ENCODE results near the gene TBPL2. TPM values are rescaled to one million over a fixed set of nuclear protein-coding genes. Genes with fewer than 3 reads are reported as not detected.
"Not testable (repeated sequence)": the region's sequence is repeated elsewhere in the genome, so short reads cannot be mapped to it uniquely, and the experiment has no call there.

The TBPL2 gene
- total RNA-seq, 1 experiment from 2014 or later = not detected

DNA sequence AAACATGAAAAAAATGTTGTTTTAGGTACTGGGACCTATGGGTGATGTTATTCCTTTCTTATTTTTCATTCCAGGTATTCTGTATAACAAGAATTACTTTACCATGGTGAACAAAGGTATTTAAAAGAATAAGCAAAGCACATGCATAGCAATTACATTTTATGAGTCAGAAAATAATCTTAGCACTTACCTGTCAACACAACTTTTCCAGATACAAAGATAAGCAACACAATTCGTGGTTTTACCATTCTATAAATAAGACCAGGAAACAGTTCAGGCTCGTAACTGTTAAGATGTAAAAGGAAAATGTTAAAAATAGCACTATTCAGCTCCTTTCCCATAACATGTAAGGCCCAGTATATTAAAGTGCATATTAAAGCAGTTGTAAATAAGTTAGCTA, 16.4 kb downstream of the TBPL2 start:
- no peaks in the 10 kb centered on the region for H3K79me1 ChIP-seq (ENCODE audit: insufficient read depth, low read depth, low read length, poor library complexity, severe bottlenecking)
- no peaks in the 10 kb centered on the region for H3K23me2 ChIP-seq (ENCODE audit: insufficient read length, low read depth, low read length, poor library complexity, severe bottlenecking)
- no peaks in the 10 kb centered on the region for H3K9me3 ChIP-seq (ENCODE audit: control insufficient read depth, low read depth, low read length)
- H4K91ac ChIP-seq (ENCODE audit: insufficient read length, low read depth, low read length) = no peak overlapping the region
- no peak overlapping the region for H2BK15ac ChIP-seq (ENCODE audit: low read depth, low read length)
- H2AFZ ChIP-seq (ENCODE audit: low read length) = no peak overlapping the region
- no peak overlapping the region for H3K4ac ChIP-seq (ENCODE audit: low read depth, low read length)
- H4K5ac ChIP-seq (ENCODE audit: insufficient read length, low read depth, low read length) = no peak overlapping the region
- H3K9ac ChIP-seq (ENCODE audit: extremely low read depth, insufficient read length, low read length) = no peak overlapping the region
- Mint-ChIP-seq H3K4me3 (no peak overlapping the region), H3K9me3 (no peaks in the 10 kb centered on the region), H3K27ac (no peak overlapping the region), H3K27me3 (ENCODE audit: low read depth) (no peaks in the 10 kb centered on the region), H3K36me3 (ENCODE audit: insufficient read depth in 1 of 3, low read depth in 3 of 3) (no peaks in the 10 kb centered on the region), H3K4me1 (peaks cover 10 to 11% of the 10 kb centered on the region in 2 experiments)
- no peaks in the 10 kb centered on the region for H3K27me3 ChIP-seq (ENCODE audit: insufficient read depth, low read length)
- WGBS (ENCODE audit: extremely low coverage, insufficient read length, low lambda C conversion rate) = no CpG with 5 or more reads among the region's 2 CpGs
- H3T11ph ChIP-seq (ENCODE audit: low read length) = no peak overlapping the region
- no peak overlapping the region for H3K14ac ChIP-seq (ENCODE audit: insufficient read depth, low read length)
- H3K4me2 ChIP-seq (ENCODE audit: insufficient read depth, insufficient read length, low read length) = no peak overlapping the region
- no peak overlapping the region for H3K23ac ChIP-seq (ENCODE audit: insufficient read length, low read depth, low read length)
- no peak overlapping the region for H3K56ac ChIP-seq (ENCODE audit: insufficient read length, low read depth, low read length)
- H2BK12ac ChIP-seq (ENCODE audit: insufficient read length, low read depth, low read length) = no peak overlapping the region
- no peak overlapping the region for H4K8ac ChIP-seq (replicated peaks; ENCODE audit: insufficient read length, low read depth, low read length)
- DNase-seq = no peak
- H2AK5ac ChIP-seq (ENCODE audit: insufficient read length, low read length) = no peak overlapping the region
- no peak overlapping the region for H2BK5ac ChIP-seq (ENCODE audit: insufficient read length, low read length)
- no peak overlapping the region for H3K18ac ChIP-seq (ENCODE audit: insufficient read length, low read depth, low read length)
- H3K27ac ChIP-seq (ENCODE audit: insufficient read length, low read depth, low read length) = no peak overlapping the region
- no peak overlapping the region for H2BK20ac ChIP-seq (ENCODE audit: low read depth, low read length, poor library complexity, severe bottlenecking)
- H2BK120ac ChIP-seq (ENCODE audit: low read depth, low read length, poor library complexity, severe bottlenecking) = no peak overlapping the region
- TF ChIP-seq, protein P1, sequence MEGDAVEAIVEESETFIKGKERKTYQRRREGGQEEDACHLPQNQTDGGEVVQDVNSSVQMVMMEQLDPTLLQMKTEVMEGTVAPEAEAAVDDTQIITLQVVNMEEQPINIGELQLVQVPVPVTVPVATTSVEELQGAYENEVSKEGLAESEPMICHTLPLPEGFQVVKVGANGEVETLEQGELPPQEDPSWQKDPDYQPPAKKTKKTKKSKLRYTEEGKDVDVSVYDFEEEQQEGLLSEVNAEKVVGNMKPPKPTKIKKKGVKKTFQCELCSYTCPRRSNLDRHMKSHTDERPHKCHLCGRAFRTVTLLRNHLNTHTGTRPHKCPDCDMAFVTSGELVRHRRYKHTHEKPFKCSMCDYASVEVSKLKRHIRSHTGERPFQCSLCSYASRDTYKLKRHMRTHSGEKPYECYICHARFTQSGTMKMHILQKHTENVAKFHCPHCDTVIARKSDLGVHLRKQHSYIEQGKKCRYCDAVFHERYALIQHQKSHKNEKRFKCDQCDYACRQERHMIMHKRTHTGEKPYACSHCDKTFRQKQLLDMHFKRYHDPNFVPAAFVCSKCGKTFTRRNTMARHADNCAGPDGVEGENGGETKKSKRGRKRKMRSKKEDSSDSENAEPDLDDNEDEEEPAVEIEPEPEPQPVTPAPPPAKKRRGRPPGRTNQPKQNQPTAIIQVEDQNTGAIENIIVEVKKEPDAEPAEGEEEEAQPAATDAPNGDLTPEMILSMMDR (conservative IDR thresholded peaks at IDR 0.05) = no peak
- H3K4me1 ChIP-seq (ENCODE audit: insufficient read depth, low read length) = peaks cover 2% of the 10 kb centered on the region; the same call in 1 of the 2 replicates
- no peaks in the 10 kb centered on the region for H4K20me1 ChIP-seq (ENCODE audit: control insufficient read depth, insufficient read depth, insufficient read length)
- no peaks in the 10 kb centered on the region for H3K79me2 ChIP-seq (ENCODE audit: insufficient read depth, low read length)

DNA sequence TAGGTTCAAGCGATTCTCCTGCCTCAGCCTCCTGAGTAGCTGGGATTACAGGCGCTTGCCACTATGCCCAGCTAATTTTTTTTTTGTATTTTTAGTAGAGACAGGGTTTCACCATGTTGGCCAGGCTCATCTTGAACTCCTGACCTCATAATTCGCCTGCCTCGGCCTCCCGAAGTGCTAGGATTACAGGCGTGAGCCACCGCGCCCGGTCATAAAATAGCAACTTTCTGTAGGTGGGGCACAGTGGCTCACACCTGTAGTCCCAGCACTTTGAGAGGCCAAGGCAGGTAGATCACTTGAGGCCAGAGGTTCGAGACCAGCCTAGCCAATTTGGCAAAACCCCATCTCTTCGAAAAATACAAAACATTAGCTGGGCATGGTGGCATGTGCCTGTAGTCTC, 18.1 kb downstream of the TBPL2 start:
- H3K4me1 ChIP-seq (ENCODE audit: insufficient read depth, low read length); H3K18ac ChIP-seq (ENCODE audit: insufficient read length, low read depth, low read length); H3K56ac ChIP-seq (ENCODE audit: insufficient read length, low read depth, low read length); H3K14ac ChIP-seq (ENCODE audit: insufficient read depth, low read length); H3K27me3 Mint-ChIP-seq (ENCODE audit: low read depth); H3K9ac ChIP-seq (ENCODE audit: extremely low read depth, insufficient read length, low read length); H3K9me3 ChIP-seq (ENCODE audit: control insufficient read depth, low read depth, low read length); H2BK20ac ChIP-seq (ENCODE audit: low read depth, low read length, poor library complexity, severe bottlenecking); H3K27ac Mint-ChIP-seq; H3K23ac ChIP-seq (ENCODE audit: insufficient read length, low read depth, low read length); H4K91ac ChIP-seq (ENCODE audit: insufficient read length, low read depth, low read length); H3K4me3 Mint-ChIP-seq; H3K27me3 ChIP-seq (ENCODE audit: insufficient read depth, low read length); H2BK120ac ChIP-seq (ENCODE audit: low read depth, low read length, poor library complexity, severe bottlenecking); H3K36me3 Mint-ChIP-seq (ENCODE audit: insufficient read depth in 1 of 3, low read depth in 3 of 3); H3T11ph ChIP-seq (ENCODE audit: low read length); H2BK15ac ChIP-seq (ENCODE audit: low read depth, low read length); H3K23me2 ChIP-seq (ENCODE audit: insufficient read length, low read depth, low read length, poor library complexity, severe bottlenecking); H2AFZ ChIP-seq (ENCODE audit: low read length); H2AK5ac ChIP-seq (ENCODE audit: insufficient read length, low read length); H4K8ac ChIP-seq (replicated peaks; ENCODE audit: insufficient read length, low read depth, low read length); H3K79me1 ChIP-seq (ENCODE audit: insufficient read depth, low read depth, low read length, poor library complexity, severe bottlenecking); H2BK12ac ChIP-seq (ENCODE audit: insufficient read length, low read depth, low read length); H4K5ac ChIP-seq (ENCODE audit: insufficient read length, low read depth, low read length); H3K4ac ChIP-seq (ENCODE audit: low read depth, low read length); H3K9me3 Mint-ChIP-seq; DNase-seq; H2BK5ac ChIP-seq (ENCODE audit: insufficient read length, low read length); H4K20me1 ChIP-seq (ENCODE audit: control insufficient read depth, insufficient read depth, insufficient read length); H3K27ac ChIP-seq (ENCODE audit: insufficient read length, low read depth, low read length); H3K79me2 ChIP-seq (ENCODE audit: insufficient read depth, low read length); H3K4me2 ChIP-seq (ENCODE audit: insufficient read depth, insufficient read length, low read length): not testable (repeated sequence)
- H3K4me1 Mint-ChIP-seq = peaks cover 7 to 11% of the 10 kb centered on the region in 2 experiments
- no CpG with 5 or more reads among the region's 11 CpGs for WGBS (ENCODE audit: extremely low coverage, insufficient read length, low lambda C conversion rate)
